GM19239 (cell line): ENCODE results near the gene PLD1.

Experiments used
- DNase-seq: peaks from one replicate; pipeline ENCODE4 v3.0.0; 2011; ENCODE audit warnings: low spot score; ENCODE audit not compliant: insufficient read length
- FAIRE-seq: peaks from 2 replicates; lab custom pipeline; 2011; peaks lifted over from hg19 to GRCh38; lab: Jason Lieb, UNC

The PLD1 gene

DNA sequence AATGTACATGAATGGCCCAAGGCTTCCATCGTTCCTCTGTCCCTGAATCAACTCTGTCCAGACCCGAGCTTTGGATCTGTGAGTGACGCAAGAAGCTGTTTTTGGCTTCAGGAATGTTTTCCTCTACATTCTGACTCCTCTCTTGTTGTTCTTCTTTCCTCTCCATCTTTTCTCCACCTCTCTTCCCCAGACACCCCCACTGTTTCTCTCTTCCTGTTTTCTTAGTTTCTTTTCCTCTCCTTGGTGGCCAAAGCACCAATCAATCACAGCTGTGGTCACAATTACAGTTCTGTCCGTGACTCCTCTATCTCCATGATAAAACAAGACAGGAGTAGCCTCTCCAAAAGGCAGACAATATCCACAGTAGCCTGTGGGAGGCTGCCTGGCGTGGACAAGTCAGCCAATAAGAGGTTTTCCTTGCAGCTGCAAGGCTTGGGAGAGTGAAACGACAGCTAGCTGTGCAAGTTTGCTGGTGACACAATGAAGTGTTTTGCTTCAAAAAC lies 28.0 kb upstream of the PLD1 start:
- peak; percentile 64 for FAIRE-seq
- no peak for DNase-seq

DNA sequence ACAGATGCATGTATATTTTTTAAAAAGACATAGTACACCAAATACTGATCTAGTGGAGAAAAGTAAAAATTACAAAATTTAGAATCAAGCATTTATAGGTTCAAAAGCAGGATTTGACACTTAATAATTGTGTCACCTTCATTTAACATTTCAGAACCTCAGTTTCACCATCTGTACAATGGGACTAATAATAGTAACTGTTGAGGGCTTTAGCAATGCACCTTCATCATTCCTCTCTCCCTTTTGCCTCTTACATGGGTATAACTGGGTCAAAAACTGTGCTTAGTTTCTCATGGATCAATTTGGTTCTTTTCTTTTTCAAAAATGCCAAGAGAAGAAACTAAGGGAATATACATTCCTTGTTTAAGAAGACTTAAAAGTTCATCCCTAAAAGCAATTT lies 27.4 kb upstream of the PLD1 start:
- FAIRE-seq (no peak), DNase-seq (no peak)

DNA sequence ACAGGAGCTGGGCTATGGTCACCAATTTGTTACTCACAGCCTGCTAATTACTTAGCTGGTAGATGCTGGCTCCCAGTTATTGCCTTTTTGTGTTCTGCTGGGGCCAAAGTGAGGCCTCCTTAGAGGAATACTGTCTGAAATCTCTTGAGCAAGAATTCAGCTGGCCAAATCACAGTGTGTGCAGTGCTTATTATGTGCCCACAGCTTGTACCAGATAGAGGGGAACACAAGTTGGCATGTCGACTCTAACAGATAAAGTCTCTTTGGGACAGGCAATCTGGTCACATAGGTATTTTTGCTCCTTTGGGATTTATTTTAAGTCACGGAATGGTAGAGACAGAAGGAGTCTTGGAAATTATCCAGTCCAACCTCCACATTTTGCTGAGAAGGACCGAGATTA lies 26.6 kb upstream of the PLD1 start:
- FAIRE-seq = no peak

DNA sequence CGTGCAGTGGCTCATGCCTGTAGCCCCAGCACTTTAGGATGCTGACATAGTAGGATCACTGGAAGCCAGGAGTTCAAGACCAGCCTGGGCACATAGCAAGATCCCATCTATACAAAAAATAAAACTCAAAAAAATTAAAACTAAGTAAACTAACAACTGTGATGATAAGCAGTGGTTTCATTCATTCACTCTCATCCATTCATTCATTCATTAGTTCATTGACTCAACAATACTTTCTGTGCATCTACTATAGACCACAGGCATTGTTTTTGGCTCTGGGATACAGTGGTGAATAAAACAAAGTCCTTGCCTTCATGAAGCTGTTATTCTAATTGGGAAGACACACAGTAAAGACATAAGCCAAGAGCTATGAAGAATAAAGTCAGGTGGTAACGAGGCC lies 25.3 kb upstream of the PLD1 start:
- FAIRE-seq = no peak
- DNase-seq = no peak

More for the DNA sequence above, 26.6 kb upstream of the PLD1 start:
- no peak for DNase-seq

DNA sequence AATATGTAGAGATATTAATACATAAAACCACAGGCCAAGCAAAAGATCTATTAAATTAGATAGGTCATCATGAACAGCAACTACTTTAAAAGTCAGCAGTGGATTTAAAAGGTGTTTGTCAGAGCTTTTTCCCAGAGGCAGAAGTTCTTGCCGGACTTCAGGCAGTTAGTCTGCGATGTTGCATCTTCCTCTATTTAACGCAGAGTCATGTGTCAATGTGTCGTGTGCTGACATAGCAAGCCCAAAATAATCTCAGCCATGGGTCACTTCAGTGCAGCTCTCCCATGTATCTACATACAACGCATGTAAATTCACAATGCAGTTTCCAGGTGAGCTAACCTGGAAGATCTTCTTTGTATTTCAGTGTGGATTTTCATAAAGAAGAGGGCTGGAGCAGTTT lies 24.8 kb upstream of the PLD1 start:
- FAIRE-seq = no peak
- DNase-seq = no peak

DNA sequence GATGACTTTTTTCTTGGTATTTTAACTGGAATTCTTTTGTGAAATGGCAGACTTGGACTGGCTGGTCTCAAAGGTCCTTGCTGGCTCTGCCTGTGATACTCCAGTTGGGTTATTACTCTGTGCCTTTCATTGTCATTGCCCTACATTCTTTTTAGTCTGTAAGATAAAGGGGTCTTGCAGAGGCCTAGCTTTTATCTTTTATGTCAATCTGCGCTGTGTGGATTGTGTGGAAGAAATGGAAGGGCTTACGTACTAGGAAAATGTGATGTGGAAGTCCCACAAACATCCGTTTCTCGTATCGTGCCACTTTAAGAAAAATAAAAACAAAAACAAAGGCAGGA lies 24.1 kb upstream of the PLD1 start:
- FAIRE-seq (no peak), DNase-seq (no peak)

DNA sequence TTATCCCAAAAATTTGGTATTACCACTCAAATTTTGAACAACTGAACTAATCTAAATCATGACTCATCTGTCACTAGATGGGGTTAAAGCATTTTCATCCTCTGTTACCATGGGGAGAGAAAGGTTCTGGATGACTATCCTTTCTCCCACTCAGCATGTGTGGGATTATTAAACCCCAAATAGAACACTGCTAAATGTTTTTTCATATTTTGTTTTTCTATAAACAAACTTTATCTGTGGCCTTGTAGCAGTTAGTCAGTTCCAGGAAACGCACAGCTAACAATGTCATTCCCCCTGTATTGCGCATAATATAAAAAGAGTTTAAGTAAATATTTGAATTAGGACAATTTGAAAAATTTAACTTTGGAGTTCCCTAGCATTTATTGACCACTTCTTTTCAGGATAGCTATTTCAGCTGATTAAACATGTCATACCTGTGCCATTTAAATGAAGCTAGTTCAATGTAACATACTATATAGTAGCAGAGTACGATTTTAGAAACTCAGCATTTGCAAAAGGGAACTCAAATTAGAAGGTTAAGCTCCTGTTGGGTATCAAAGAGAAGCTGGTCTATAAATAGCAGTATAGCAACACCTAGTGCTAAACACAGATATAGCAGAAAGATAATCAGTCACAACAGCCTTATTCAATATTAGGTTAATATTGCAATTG lies 23.6 kb upstream of the PLD1 start:
- peak; percentile 83 for FAIRE-seq

DNA sequence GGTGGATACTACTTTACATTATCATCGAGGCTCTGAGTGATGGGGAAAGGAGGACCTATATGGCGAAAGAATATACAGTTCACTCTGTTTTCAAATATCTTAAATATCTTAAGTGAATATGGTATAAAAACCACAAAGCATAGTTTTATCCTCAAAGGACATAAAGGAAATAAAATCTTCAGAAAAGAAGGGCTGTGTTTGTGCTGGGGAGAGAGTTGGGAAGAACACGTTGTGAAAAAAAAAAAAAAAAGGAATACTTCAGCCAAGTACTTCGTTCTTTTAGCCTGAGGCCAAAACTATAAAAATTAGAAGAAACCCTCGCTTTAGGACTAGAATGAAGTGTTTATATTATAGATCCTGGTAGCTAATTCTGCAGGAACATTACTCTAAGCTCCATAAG lies 22.7 kb upstream of the PLD1 start:
- FAIRE-seq (no peak), DNase-seq (no peak)

More for the DNA sequence above, 23.6 kb upstream of the PLD1 start:
- no peak for DNase-seq

DNA sequence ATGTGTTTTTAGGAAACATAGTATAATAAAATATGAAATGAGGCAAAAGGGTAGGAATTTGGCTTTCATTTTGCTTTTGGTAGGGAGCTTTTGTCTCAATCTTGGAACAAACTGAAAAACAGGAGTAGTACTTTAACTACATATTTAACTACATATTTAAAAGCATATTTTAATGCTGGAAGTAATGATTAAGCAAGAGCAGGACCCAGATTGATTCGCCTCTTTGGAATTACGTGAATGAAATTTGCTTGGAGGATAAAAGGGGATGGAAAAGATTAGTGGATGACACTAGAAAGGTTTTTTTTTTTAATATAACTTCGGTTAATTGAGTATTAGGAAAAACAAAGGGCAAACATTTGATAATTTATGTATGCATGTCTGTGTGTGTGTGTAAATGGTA lies 21.7 kb upstream of the PLD1 start:
- no peak for DNase-seq
- no peak for FAIRE-seq

DNA sequence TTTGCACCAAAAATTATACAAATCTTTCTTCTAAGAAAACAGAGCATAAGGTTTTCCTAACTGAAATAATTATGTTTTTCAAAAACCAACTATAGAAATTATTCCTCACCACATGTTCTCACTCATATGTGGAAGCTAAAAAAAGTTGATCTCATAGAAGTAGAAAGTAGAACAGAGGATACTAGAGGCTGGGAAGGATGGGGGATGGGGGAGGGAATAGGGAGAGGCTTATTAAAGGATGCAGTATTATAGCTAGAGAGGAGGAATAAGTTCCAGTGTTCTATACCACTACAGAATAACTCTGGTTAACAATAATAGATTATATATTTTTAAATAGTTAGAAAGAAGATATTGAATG lies 20.2 kb upstream of the PLD1 start:
- DNase-seq (no peak), FAIRE-seq (no peak)

DNA sequence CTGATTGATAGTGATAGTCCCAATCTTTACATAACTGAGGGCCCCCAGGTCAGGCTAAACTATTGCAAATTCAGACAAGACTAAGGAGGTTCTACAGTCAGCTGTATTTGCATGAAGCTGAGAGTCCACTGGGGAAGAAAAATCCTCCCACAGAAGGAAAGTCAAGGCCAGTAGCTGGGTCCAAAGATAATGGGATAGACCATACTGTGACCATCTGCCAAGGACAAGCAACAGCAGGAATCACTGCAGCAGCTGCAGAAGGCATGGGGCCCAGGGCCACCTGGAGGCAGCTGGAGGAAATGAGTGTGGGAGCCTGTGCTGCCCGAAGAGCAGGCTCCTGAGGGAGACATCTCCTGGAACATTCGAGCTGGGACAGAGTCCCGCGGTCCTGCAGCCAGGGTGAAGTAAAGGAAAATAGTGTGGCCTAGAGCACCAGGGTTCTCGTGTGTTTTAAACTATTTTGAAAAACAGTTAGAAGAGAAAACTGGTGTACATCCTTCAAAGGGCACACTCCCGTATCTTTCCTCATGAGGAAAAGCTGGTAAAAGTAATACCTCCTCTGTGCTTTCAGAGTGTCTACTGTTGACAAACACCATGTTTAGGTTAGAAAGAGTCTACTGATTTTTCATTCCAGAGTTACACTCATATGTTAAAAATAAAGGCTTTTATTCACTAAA lies 19.7 kb upstream of the PLD1 start:
- peak; percentile 75 for FAIRE-seq
- no peak for DNase-seq

DNA sequence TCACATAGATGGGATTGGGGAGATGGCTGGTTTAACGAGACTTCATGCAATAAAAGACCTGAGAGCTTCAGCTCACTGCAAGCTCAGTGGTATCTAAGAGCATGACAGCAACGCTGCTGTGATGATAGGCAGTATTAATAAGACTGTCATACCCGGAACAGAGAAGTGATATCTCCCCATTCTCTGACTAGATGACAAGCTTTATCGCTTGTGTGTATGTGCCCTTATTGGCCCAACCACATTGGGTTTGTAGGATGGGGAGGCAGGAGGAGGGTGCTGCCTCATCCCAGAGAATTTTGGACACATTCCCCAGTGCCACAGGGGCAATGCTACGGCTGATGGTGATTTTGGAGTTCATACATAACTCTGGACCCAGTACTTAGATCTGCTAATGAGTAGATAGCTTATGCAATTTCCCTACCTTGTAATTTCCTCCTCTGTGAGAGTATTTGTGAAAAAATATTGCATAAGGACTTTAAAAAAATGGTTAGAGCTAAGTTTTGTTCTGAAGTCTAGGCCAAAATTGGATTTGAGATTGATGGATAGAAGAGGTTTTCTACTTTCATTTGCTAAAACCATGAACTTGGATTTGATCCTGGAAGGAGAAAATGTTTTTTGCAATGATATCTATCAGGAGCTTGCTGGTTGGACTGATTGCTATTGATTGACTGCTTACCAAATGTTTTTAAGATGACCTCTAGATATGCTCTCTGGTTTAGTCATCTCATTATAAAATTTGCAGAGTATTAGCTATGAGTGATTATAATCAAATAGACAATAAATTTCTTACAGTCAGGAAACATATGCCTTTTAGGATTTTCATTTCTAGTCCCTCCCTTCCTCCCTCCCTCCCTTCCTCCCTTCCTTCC lies 18.9 kb upstream of the PLD1 start:
- FAIRE-seq (no peak), DNase-seq (no peak)

DNA sequence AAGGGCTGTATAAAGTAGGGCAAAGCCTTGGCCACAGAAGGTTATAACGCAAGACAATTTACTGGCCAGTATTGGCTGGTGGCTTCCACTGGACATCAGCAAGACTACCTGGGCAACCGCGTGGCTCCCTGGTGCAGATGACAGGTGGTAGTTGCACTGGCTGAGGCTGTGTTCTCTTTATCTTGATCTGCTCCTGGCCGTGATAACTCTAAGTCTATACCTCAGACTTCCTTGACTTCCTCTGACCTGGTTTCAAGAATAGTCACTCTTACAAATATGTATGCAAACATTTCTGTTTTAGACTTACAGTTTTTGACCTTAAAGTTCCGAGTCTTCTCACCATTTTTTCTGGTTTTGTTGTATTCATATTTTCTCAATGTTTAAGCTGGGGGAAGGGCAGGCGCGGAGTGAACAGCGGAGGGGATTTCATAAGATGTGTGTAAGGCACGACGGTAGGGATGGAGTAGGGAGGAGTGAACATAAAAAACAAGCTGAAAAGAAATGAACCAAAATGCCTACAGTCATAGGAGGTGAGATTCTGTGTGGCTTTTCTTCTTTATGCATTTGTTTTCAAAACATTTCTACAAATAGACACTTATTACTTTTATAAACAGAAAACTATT lies 17.7 kb upstream of the PLD1 start:
- FAIRE-seq = no peak

DNA sequence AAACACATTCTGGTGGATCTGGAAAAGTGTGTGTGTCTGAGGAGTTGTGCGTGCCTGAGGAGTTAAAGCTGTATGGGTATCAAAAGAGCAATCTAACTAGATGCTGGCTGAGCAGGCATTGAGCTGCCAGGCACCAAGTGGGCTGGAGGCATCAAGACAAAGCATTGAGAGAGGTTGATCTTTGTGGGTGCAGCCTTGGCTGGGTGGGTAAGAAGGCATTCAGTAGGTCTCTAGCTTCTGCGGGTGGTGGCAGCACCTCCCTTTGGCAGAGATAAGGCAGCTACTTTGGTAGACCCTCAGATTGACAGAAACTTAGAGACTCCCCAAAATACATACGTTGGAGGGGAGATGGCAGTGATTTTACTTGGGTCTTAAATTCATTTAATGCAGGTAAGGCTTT lies 17.1 kb upstream of the PLD1 start:
- FAIRE-seq (no peak), DNase-seq (no peak)

More for the DNA sequence above, 17.7 kb upstream of the PLD1 start:
- no peak for DNase-seq

DNA sequence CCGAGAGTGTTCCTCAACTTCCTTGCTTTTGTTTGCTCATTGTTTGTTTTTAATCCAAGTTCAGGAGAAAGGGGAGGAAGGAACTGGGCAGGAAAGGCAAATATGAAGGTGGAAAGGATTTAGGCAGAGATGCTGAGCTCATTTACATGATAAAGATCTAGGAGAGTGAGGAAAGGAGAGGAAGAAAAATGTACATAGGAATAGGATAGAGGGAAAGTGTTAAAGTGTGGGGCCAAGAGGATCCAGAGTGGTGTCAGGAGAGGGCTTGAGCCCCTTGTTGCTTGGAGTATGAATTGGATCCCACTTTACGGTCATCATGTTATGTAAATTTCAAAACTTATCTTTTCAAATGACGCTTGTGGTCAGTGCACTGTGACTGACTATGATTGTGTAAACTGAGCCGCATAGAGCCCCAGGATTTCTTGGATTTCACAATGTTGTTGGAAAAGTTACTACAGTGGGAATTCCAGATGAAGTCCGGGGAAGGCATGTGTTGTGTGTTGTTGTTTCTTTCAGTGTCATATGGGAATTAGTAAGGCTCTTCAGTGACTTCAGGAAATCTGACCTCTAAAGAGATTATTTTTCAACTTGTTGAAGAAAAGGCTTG lies 15.0 kb upstream of the PLD1 start:
- DNase-seq (no peak), FAIRE-seq (no peak)

DNA sequence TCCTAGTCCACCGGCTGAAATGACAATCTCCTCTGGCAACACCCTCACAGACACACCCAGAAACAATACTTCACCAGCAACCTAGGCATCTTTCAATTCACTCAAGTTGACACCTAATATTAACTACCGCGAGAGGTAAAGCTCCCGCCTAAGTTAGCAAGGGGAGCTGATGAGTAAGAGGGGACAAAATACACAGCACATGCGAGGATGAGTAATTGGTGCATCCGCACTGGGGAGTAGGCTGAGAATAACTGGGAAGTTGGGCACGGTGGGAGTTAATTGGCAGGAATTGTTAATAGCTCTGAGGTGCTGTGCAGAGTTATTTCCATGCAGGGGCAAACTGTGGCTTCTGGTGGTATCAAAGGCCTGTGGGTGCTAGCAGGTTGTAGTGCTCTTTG lies 14.5 kb upstream of the PLD1 start:
- no peak for FAIRE-seq

DNA sequence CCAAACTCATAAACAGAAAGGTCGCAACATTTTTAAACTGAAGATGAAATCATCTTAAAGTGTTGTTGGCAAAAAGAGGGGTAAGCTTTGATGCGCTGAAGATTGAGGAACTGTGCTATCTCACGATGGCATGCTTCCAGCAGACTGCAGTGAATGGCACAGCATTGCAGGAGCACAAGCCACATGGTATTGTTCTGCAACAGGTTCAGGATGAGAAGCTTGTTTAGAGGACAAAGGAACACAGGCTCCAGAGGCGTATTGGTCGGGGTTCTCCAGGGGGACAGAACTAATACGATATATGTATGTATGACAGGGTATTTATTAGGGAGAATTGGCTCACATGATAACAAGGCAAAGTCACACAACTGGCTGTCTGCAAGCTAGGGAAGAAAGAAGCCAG lies 13.8 kb upstream of the PLD1 start:
- no peak for FAIRE-seq
- no peak for DNase-seq

More for the DNA sequence above, 14.5 kb upstream of the PLD1 start:
- no peak for DNase-seq

DNA sequence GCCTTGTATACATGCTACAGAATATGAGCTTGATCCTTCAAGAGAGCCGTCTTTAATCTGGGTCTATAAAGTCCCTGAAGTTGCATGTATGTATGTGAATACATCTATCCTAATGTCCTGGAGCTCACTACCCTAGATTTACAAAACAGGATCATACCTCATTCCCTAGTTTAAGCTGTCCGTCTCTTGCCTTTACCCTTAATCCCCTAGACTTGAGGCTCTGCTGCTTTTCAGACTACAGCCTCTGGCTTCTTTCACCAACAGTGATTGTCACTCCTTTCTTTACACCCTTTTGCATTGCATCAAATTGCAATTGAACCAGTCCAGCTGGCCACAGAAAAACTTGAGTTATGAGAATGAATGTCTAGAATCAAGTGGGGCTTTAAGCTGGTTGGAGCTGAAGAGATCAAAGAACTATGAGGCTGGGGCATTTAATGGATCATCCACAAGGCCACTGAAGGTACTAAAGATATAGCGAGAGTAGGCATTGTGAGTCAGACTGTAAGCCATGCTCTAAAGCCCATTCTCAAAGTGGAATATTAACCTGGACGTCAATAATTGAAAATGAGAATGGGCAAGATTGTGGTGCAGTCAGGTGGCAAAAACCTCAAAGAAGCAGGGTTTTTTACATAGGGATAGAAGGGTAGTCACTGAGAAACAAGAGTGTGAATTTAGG lies 12.3 kb upstream of the PLD1 start:
- FAIRE-seq (peak; percentile 91), DNase-seq (no peak)

DNA sequence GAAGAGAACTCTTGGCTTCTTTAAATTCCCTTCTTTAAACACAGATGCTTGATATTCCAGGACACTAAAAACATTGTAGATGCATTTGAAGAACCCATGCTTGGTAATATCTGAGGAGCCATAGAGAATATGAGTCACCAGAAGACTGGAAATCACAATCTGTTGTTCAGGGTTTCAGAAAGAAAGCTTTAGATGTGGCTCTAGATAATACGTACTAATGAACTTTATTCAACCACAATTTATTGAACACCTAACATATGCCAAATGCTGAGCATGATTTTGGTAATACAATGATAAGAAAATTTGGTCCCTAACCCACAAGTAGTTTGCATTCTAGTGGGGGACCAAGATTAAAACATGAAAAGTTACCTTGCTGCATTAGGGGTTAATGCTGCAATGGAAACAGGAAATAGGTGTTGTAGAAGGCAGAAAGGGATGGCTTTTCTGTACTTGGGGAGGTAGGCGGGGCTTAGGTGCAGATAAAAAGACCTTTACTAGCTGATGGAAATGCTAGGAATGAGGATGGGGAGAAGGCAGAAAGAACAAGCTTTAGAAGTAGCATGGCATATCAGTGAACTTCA lies 11.6 kb upstream of the PLD1 start:
- peak; percentile 61 for FAIRE-seq
- DNase-seq = no peak
